HCT116 (cell line): Measurements from ENCODE around the gene SOX6.

Experiments
- EGR1 ChIP-seq: IDR thresholded peaks from 2 replicates; pipeline ENCODE4 v1.6.1; 2012; ENCODE audit warnings: low read depth
- EZH2 ChIP-seq: fragments of 200-600 bp; sonication (generic); IDR thresholded peaks from 2 replicates; pipeline ENCODE4 v1.6.1; 2017; ENCODE audit warnings: antibody characterized with exemption, mixed run types
- JUND ChIP-seq: IDR thresholded peaks from 2 replicates; pipeline ENCODE4 v1.6.1; 2012
- POLR2A ChIP-seq: IDR thresholded peaks from 2 replicates; pipeline ENCODE4 v1.7.0; 2011; ENCODE audit warnings: borderline replicate concordance; ENCODE audit not compliant: insufficient read depth, insufficient read length; ENCODE audit errors: extremely low read depth
- SP1 ChIP-seq: IDR thresholded peaks from 2 replicates; pipeline ENCODE4 v1.6.1; 2012; ENCODE audit warnings: low read depth
- YY1 ChIP-seq: IDR thresholded peaks from 2 replicates; pipeline ENCODE4 v1.6.1; 2011; ENCODE audit warnings: low read length, low read depth, moderate library complexity, mild to moderate bottlenecking; ENCODE audit not compliant: insufficient replicate concordance; ENCODE audit errors: extremely low read depth
- TF ChIP-seq, protein P1 (sequence below): IDR thresholded peaks from 2 replicates; pipeline ENCODE4 v1.6.1; 2011; ENCODE audit warnings: mild to moderate bottlenecking, low read length, moderate library complexity; ENCODE audit not compliant: insufficient replicate concordance; ENCODE audit errors: extremely low read depth
- TF ChIP-seq, protein P2 (sequence below), 3 experiments: fragments of 200-600 bp in 1 of 3; sonication (generic) in 1 of 3; IDR thresholded peaks in 2 of 3; conservative IDR thresholded peaks in 1 of 3; 2 replicates each; pipeline ENCODE4 v1.5.1; 2012 to 2017; ENCODE audit warnings: low read depth in 2 of 3, low read length in 2 of 3, antibody characterized with exemption in 1 of 3, borderline replicate concordance in 1 of 3, control low read depth in 1 of 3, mild to moderate bottlenecking in 1 of 3, mixed read lengths in 1 of 3, mixed run types in 1 of 3, moderate library complexity in 1 of 3; ENCODE audit not compliant: insufficient read depth in 1 of 3
- TF ChIP-seq, protein P3 (sequence below): IDR thresholded peaks from 2 replicates; pipeline ENCODE4 v1.6.1; 2012

DNA sequence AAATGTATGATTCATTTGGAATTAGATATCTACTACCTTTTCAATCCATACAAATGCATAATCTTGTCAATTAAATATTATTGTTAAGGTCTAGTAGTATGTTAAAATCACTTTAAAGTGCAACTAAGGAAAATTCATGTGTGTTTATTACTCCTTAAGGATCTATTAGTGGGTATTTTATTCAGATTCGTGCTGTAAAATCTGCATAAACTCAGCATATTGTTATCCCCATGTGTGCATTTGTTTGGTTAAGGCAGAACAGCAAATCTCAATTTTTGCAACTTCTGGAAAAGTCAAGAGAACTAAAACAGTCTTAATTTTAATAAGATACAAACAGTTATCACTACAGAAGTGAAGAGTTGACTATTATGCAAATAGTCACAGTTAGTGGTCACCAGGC is 234.5 kb downstream of the SOX6 start:
- TF ChIP-seq EGR1 (no peak), POLR2A (no peak), EZH2 (no peak), YY1 (no peak), JUND (no peak), SP1 (no peak)
- TF ChIP-seq, protein P1, sequence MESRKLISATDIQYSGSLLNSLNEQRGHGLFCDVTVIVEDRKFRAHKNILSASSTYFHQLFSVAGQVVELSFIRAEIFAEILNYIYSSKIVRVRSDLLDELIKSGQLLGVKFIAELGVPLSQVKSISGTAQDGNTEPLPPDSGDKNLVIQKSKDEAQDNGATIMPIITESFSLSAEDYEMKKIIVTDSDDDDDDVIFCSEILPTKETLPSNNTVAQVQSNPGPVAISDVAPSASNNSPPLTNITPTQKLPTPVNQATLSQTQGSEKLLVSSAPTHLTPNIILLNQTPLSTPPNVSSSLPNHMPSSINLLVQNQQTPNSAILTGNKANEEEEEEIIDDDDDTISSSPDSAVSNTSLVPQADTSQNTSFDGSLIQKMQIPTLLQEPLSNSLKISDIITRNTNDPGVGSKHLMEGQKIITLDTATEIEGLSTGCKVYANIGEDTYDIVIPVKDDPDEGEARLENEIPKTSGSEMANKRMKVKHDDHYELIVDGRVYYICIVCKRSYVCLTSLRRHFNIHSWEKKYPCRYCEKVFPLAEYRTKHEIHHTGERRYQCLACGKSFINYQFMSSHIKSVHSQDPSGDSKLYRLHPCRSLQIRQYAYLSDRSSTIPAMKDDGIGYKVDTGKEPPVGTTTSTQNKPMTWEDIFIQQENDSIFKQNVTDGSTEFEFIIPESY = no peak
- TF ChIP-seq, protein P2, sequence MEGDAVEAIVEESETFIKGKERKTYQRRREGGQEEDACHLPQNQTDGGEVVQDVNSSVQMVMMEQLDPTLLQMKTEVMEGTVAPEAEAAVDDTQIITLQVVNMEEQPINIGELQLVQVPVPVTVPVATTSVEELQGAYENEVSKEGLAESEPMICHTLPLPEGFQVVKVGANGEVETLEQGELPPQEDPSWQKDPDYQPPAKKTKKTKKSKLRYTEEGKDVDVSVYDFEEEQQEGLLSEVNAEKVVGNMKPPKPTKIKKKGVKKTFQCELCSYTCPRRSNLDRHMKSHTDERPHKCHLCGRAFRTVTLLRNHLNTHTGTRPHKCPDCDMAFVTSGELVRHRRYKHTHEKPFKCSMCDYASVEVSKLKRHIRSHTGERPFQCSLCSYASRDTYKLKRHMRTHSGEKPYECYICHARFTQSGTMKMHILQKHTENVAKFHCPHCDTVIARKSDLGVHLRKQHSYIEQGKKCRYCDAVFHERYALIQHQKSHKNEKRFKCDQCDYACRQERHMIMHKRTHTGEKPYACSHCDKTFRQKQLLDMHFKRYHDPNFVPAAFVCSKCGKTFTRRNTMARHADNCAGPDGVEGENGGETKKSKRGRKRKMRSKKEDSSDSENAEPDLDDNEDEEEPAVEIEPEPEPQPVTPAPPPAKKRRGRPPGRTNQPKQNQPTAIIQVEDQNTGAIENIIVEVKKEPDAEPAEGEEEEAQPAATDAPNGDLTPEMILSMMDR (IDR thresholded peaks at IDR 0.05 in 2 of 3, conservative IDR thresholded peaks at IDR 0.05 in 1 of 3; ENCODE audit: borderline replicate concordance in 1 of 3, insufficient read depth in 1 of 3, low read depth in 2 of 3, low read length in 2 of 3) = no peak
- TF ChIP-seq, protein P3, sequence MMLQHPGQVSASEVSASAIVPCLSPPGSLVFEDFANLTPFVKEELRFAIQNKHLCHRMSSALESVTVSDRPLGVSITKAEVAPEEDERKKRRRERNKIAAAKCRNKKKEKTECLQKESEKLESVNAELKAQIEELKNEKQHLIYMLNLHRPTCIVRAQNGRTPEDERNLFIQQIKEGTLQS = no peak
